GM12878 (cell line): ENCODE data around the gene FSD1L. TPM values are rescaled to one million over a fixed set of nuclear protein-coding genes. Genes with fewer than 3 reads are reported as not detected.

ENCODE experiments used
- ATAC-seq: fragments of 200-7000 bp; cut with Tn5 transposase; 3 replicates; pipeline ENCODE4 v1.9.1; 2020; ENCODE audit warnings: mild to moderate bottlenecking, moderate library complexity
- BruUV-seq: library from RNA; stranded (reverse); fragments of 400-500 nt; replicated peaks from 2 replicates; lab custom pipeline; 2021; lab: Mats Ljungman, UMichigan
- CTCF ChIA-PET: fragments of 300-600 bp; sonication (Branson Sonifier 250); formaldehyde crosslinking; extraction: SDS; loops from one replicate; lab custom pipeline; 2021; ENCODE audit warnings: inconsistent platforms; lab: Yijun Ruan, JAX
- POLR2A ChIA-PET: fragments of 350-600 bp; formaldehyde crosslinking; extraction: SDS; loops from one replicate; lab custom pipeline; 2021; ENCODE audit warnings: inconsistent platforms; lab: Charles Lee
- RAD21 ChIA-PET: fragments of 300-600 bp; sonication (Branson Sonifier 250); formaldehyde crosslinking; loops from one replicate; lab custom pipeline; 2023; ENCODE audit warnings: antibody characterized with exemption; ENCODE audit not compliant: unreplicated experiment; lab: Charles Lee
- SMC1A ChIA-PET: fragments of 300-600 bp; sonication (Branson Sonifier 250); formaldehyde crosslinking; loops from one replicate; lab custom pipeline; 2023; ENCODE audit not compliant: unreplicated experiment, uncharacterized antibody; lab: Charles Lee
- DNase-seq: peaks from one replicate; pipeline ENCODE4 v3.0.0-alpha.2; 2011; ENCODE audit warnings: low read depth, low spot score
- FAIRE-seq: peaks from 3 replicates; lab custom pipeline; 2011; peaks lifted over from hg19 to GRCh38; lab: Jason Lieb, UNC
- H2AFZ ChIP-seq: 2 replicates; pipeline ENCODE4 v1.6.0; 2011; ENCODE audit warnings: low read depth, low read length, control low read depth; ENCODE audit not compliant: control insufficient read depth
- H3K27ac ChIP-seq: 2 replicates; pipeline ENCODE4 v1.5.1; 2011; ENCODE audit warnings: control low read depth; ENCODE audit not compliant: control insufficient read depth, insufficient read depth
- H3K27me3 ChIP-seq, 2 experiments: replicated peaks in 1 of 2; 2 replicates each; pipeline versions ENCODE4 v1.6.0 to v1.6.1; 2011; ENCODE audit warnings: low read length in 1 of 2; ENCODE audit not compliant: control insufficient read depth in 2 of 2, insufficient read depth in 2 of 2
- H3K36me3 ChIP-seq, 2 experiments: 2 replicates each; pipeline ENCODE4 v1.5.1; 2011; ENCODE audit warnings: low read length in 1 of 2; ENCODE audit not compliant: control insufficient read depth in 2 of 2, insufficient read depth in 2 of 2
- H3K4me1 ChIP-seq: 2 replicates; pipeline ENCODE4 v1.6.1; 2011; ENCODE audit warnings: mild to moderate bottlenecking, low read length, moderate library complexity, mixed read lengths; ENCODE audit not compliant: control insufficient read depth, insufficient read depth
- H3K4me2 ChIP-seq: 2 replicates; pipeline ENCODE4 v1.6.0; 2011; ENCODE audit warnings: control low read depth; ENCODE audit not compliant: control insufficient read depth, insufficient read depth
- H3K4me3 ChIP-seq: fragments of 200-600 bp; sonication (generic); 2 replicates; pipeline ENCODE4 v1.5.1; 2016
- H3K79me2 ChIP-seq: 2 replicates; pipeline ENCODE4 v1.6.0; 2011; ENCODE audit warnings: low read length; ENCODE audit not compliant: control insufficient read depth, insufficient read depth
- H3K9ac ChIP-seq: 2 replicates; pipeline ENCODE4 v1.8.0; 2011; ENCODE audit warnings: low read length, control low read depth, mixed read lengths; ENCODE audit not compliant: control insufficient read depth, insufficient read depth
- H3K9me3 ChIP-seq: replicated peaks from 3 replicates; pipeline ENCODE4 v1.5.1; 2011; ENCODE audit warnings: mild to moderate bottlenecking, low read length; ENCODE audit not compliant: control insufficient read depth, insufficient read depth
- H4K20me1 ChIP-seq: 2 replicates; pipeline ENCODE4 v1.6.0; 2011; ENCODE audit not compliant: control insufficient read depth, insufficient read depth
- CBX3 ChIP-seq: fragments of 200-600 bp; sonication (generic); IDR thresholded peaks from 2 replicates; pipeline ENCODE4 v1.6.1; 2016; ENCODE audit warnings: low read depth, borderline replicate concordance
- E2F8 ChIP-seq: fragments of 450-650 bp; IDR thresholded peaks from 2 replicates; pipeline ENCODE4 v1.6.1; 2018; ENCODE audit warnings: mild to moderate bottlenecking, low read depth, moderate library complexity; ENCODE audit not compliant: partially characterized antibody
- EZH2 ChIP-seq: IDR thresholded peaks from 2 replicates; pipeline ENCODE4 v1.6.1; 2012; ENCODE audit warnings: low read depth, mild to moderate bottlenecking, control low read depth, inconsistent platforms, low read length, borderline replicate concordance; ENCODE audit not compliant: control insufficient read depth
- JUND ChIP-seq: IDR thresholded peaks from 2 replicates; pipeline ENCODE4 v1.6.1; 2012; ENCODE audit warnings: low read depth, mild to moderate bottlenecking, low read length, improper control_type of control experiment, moderate library complexity
- MLLT1 ChIP-seq: fragments of 450-650 bp; IDR thresholded peaks from 2 replicates; pipeline ENCODE4 v1.6.1; 2016; ENCODE audit warnings: mild to moderate bottlenecking
- NBN ChIP-seq: fragments of 450-650 bp; IDR thresholded peaks from 2 replicates; pipeline ENCODE4 v1.6.1; 2016
- POLR2A ChIP-seq: IDR thresholded peaks from 2 replicates; pipeline ENCODE4 v1.6.1; 2011; ENCODE audit warnings: low read depth, mild to moderate bottlenecking, low read length
- RB1 ChIP-seq: fragments of 450-650 bp; formaldehyde crosslinking; IDR thresholded peaks from 2 replicates; pipeline ENCODE4 v1.6.1; 2017; ENCODE audit warnings: mild to moderate bottlenecking, borderline replicate concordance
- WGBS: methylation state at CpG from one replicate; pipeline ENCODE4 v1.1.6; 2016; ENCODE audit warnings: low lambda C conversion rate; ENCODE audit not compliant: insufficient replicate concordance, insufficient coverage; ENCODE audit errors: missing lambda C conversion rate; 5-methylcytosine and 5-hydroxymethylcytosine counted together
- in situ Hi-C: fragments of 300-500 bp; cut with MboI; formaldehyde crosslinking; loops from 9 replicates; pipeline ENCODE4 v1.14.3; 2018; ENCODE audit warnings: mixed read lengths
- intact Hi-C: fragments of 100-400 bp; cut with micrococcal nuclease; formaldehyde crosslinking; loops from one replicate; pipeline ENCODE4 v1.14.2; 2022; ENCODE audit not compliant: unreplicated experiment
- polyA plus RNA-seq, 11 experiments: library from polyadenylated mRNA; depleted of rRNA in 4 of 11; unstranded in 6 of 11; stranded (reverse) in 5 of 11; fragments of >200 nt; fragmentation: Nextera tagmentation in 4 of 11; fragmentation: Illumina TruSeq in 1 of 11; extraction: Ambion mirVana in 4 of 11; extraction: Trizol in 1 of 11; gene quantifications; 1 replicate in 1 of 11; 2 replicates in 10 of 11; pipeline versions ENCODE4 v1.2.1 to v1.2.3, GENCODE V29; 2011 to 2016; ENCODE audit warnings: inconsistent platforms in 2 of 11, missing spikeins in 2 of 11, low read depth in 1 of 11
- total RNA-seq, 4 experiments: library from RNA; depleted of rRNA in 3 of 4; stranded (reverse); fragments of >200 nt in 3 of 4; fragmentation: Illumina TruSeq in 1 of 4; extraction: Trizol in 1 of 4; gene quantifications; 2 replicates each; pipeline versions ENCODE4 v1.2.1 to v1.2.3, GENCODE V29; 2013 to 2021

Gene FSD1L
- total and polyA plus RNA-seq, 10 of the 15 experiments (the other 5 are each of a cell fraction or from before 2014, with no cell fraction given), result 11.9 to 52.4 (median 17.0) TPM

- H3K4me1 ChIP-seq, result peaks cover 16% of the 10 kb centered on the region
- 91% methylated on average over 4 of the region's 4 CpGs for WGBS
- BruUV-seq, result no TSS peak
- no peak overlapping the region for H2AFZ ChIP-seq
- ATAC-seq (peak; percentile 48), DNase-seq (no peak), FAIRE-seq (no peak)
- peak overlapping the region; percentile 71 for H3K27ac ChIP-seq
- SMC1A ChIA-PET, result interaction anchor here (1.1 to 4.5 kb wide), 13 partner anchors 10 to 86 kb away, joined by 3 to 25 read pairs (median 8); no protein-coding TSS in a partner anchor
- CTCF ChIA-PET, result interaction anchor here (0.8 to 2.5 kb wide), 5 partner anchors 18 to 54 kb away, joined by 3 to 9 read pairs (median 5); no protein-coding TSS in a partner anchor
- H3K79me2 ChIP-seq, result peaks cover 50% of the 10 kb centered on the region
- RAD21 ChIA-PET, result interaction anchor here (0.9 to 3.9 kb wide), 12 partner anchors 10 to 217 kb away, joined by 3 to 21 read pairs (median 6); no protein-coding TSS in a partner anchor
- in situ Hi-C loops, result no loop called here
- H3K4me3 ChIP-seq, result peak overlapping the region; percentile 69
- no peaks in the 10 kb centered on the region for H3K36me3 ChIP-seq
- H4K20me1 ChIP-seq, result no peaks in the 10 kb centered on the region
- no peaks in the 10 kb centered on the region; the same call in 2 of the 3 replicates for H3K9me3 ChIP-seq
- no peak for TF ChIP-seq EZH2
- no peak for TF ChIP-seq E2F8
- 0 out of 2 replicates have a peak, but pooled peaks have one; percentile 11 for TF ChIP-seq NBN
- TF ChIP-seq JUND, result no peak
- no peak for TF ChIP-seq CBX3
- no peak for TF ChIP-seq POLR2A
- TF ChIP-seq RB1, result no peak
- TF ChIP-seq MLLT1, result peak; percentile 97
- peak overlapping the region; percentile 51 for H3K4me2 ChIP-seq
- intact Hi-C loops, result loop anchor here (2.0 to 5.0 kb wide), 4 partner anchors 35 to 729 kb away; partner anchors contain the start of gene FSD1L
- POLR2A ChIA-PET, result interaction anchor here (1.3 kb wide), 1 partner anchor 29 kb away, joined by 3 read pairs; no protein-coding TSS in a partner anchor
- no peak overlapping the region; the same call in 1 of the 2 replicates for H3K9ac ChIP-seq
- H3K27me3 ChIP-seq, result no peaks in the 10 kb centered on the region
Measured at GRCh38 chr9:105501414-105501813, 53.6 kb downstream of the FSD1L start.
